AG09309 (cell line): ENCODE data around the gene ZBP1.

Experiments
- DNase-seq: peaks from one replicate; pipeline ENCODE4 v3.0.0-alpha.2; 2010; ENCODE audit warnings: low read depth
- H3K4me3 ChIP-seq: 2 replicates; pipeline ENCODE4 v1.5.1; 2011; ENCODE audit warnings: mild to moderate bottlenecking, low read depth, low read length, moderate library complexity; ENCODE audit not compliant: control insufficient read depth
- TF ChIP-seq, protein P1 (sequence below): IDR thresholded peaks from 2 replicates; pipeline ENCODE4 v1.5.1; 2011; ENCODE audit warnings: mild to moderate bottlenecking, low read depth, low read length, inconsistent platforms; ENCODE audit not compliant: insufficient read depth, control insufficient read depth; ENCODE audit errors: missing control alignments

Gene ZBP1

GRCh38 chr20:57581202-57582028, 38.8 kb downstream of the ZBP1 start:
- TF ChIP-seq, protein P1, sequence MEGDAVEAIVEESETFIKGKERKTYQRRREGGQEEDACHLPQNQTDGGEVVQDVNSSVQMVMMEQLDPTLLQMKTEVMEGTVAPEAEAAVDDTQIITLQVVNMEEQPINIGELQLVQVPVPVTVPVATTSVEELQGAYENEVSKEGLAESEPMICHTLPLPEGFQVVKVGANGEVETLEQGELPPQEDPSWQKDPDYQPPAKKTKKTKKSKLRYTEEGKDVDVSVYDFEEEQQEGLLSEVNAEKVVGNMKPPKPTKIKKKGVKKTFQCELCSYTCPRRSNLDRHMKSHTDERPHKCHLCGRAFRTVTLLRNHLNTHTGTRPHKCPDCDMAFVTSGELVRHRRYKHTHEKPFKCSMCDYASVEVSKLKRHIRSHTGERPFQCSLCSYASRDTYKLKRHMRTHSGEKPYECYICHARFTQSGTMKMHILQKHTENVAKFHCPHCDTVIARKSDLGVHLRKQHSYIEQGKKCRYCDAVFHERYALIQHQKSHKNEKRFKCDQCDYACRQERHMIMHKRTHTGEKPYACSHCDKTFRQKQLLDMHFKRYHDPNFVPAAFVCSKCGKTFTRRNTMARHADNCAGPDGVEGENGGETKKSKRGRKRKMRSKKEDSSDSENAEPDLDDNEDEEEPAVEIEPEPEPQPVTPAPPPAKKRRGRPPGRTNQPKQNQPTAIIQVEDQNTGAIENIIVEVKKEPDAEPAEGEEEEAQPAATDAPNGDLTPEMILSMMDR: no peak

DNA sequence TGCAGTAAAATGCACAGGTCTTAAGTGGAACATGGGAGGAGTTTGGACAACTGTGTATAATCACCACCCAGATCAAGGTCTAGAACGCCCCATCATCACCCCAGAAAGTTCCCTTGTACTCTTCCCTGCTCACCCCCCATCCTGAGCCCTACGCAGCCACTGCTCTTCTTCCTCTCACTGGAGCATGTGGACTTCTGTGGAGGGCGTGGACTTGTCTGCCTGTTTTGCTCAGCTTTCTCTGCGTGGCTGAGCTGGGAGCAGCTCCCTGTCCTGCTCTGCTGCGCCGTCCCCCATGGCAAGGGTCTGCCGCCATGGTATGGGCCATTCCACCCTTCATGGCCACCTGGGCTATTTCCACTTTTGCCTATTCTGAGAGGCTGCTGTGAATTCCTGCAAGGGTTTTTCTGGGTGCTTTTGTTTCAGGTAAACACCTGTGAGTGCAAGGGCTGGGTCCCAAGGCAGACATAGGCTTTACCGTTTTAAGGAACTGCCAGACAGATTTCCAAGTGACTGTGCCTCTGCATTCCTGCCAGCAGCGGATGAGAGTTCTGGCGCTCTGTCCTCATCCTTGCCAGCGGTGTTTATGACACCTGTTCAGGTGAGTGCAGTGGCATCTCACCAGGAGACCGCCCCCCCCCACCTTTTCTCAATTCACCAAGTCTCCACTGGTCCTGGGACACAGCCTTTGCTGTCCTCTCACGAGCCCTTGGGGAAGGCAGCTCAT, 39.6 kb downstream of the ZBP1 start:
- no peak overlapping the region for H3K4me3 ChIP-seq
- TF ChIP-seq, protein P1: no peak
- no peak for DNase-seq

More at GRCh38 chr20:57581202-57582028, 38.8 kb downstream of the ZBP1 start:
- no peak for DNase-seq
- H3K4me3 ChIP-seq: no peak overlapping the region

DNA sequence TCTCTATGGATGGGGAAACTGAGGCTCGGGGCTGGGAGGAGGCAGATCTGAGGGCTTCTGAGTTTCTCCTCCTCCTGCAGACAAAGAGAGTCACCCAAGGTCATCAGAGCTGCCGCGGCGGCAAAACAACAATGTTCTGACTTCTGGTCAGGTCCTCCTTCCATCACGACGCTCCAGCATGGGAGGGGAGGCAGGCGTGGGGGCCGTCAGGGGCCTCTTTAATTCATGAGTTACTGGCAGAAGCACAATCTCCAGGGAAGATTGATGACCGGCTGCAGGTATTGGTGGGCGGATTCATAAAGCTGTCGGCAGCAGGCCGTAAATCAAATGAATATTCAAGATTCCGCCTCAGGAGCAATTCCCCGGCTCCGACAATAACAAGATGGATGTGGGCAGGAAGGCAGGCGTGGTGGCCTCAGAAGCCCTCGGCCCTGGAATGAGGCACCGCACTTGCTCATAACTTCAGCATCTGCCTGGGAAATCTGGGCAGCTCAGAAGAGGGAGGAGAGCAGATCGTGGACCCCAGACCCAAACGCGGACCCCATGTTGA, 40.3 kb downstream of the ZBP1 start:
- TF ChIP-seq, protein P1: no peak
- H3K4me3 ChIP-seq: no peak overlapping the region
- DNase-seq: no peak

DNA sequence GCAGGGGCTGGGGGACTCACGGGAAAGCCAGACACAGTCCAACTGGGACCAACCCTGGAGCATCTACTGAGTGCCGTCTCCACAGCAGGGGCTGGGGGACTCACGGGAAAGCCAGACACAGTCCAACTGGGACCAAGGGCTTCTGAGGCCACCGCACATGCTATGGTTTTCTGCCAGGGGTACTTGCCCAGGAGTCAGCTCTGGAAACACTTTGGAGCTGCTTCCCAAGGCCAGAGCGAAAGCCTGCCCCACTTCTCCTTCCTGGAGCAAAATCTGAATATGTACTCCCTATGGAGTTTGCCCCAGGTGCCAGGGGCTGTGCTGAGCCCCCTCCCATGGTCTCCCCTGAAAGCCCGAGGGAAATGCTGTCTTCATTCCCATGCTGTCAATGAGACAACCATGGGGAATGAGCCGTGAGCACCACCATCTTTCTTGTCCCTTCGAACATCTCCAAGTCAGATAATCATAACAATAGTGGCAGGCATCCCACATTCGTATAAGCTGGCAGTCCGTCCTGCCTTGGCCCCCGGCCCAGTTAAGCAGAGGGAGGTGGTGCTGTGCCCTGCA, 40.8 kb downstream of the ZBP1 start:
- TF ChIP-seq, protein P1: no peak
- no peak for DNase-seq
- no peak overlapping the region for H3K4me3 ChIP-seq

DNA sequence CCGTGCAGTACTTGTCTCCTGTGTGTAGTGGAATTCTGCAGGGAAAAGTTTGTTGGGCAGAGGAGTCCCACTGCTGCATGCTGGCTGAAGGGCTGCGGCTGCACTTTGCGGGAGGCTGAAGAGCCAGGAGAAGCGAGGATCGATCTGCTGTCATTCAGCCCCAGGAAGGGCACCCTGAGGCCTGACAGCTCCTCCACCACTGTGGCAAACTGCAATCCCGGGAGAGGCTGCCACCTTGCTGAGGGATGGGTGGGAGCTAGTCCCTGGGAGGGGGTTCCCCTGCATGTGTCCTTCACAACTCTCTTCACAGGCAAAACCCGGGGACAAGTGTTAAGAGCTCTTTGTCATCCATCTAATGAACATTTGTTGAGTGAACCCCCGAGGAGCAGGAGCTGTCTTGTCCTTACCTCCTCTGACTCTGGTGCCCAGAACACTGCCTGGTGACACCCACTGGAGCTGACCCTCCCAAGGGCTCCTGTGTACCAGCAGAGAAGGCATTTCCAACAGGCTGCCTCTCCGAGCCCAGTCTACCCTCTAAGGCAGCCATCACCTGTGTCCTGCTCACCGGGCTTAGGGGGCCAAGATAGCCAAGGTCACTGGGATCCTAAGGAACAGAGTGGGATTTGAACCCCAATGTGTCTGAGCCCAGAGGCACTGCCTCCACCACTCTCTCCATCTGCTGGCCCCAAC, 41.6 kb downstream of the ZBP1 start:
- DNase-seq: no peak
- H3K4me3 ChIP-seq: no peak overlapping the region
- TF ChIP-seq, protein P1: no peak
